K562 (cell line): ENCODE results near the gene BLOC1S2. TPM values are rescaled to one million over a fixed set of nuclear protein-coding genes. Genes with fewer than 3 reads are reported as not detected.

Experiments used
- KDM1A ChIP-seq, 2 experiments: fragments of 450-650 bp; IDR thresholded peaks; 2 replicates each; pipeline ENCODE4 v1.6.1; 2016; ENCODE audit warnings: mild to moderate bottlenecking in 2 of 2
- MAX ChIP-seq: sonication (generic); formaldehyde crosslinking; IDR thresholded peaks from 2 replicates; pipeline ENCODE4 v1.9.0; 2022; ENCODE audit warnings: mild to moderate bottlenecking, missing genetic modification reagents
- NONO ChIP-seq, 2 experiments: fragments of 200-400 bp in 1 of 2; fragments of 450-650 bp in 1 of 2; formaldehyde crosslinking in 1 of 2; IDR thresholded peaks; 2 replicates each; pipeline ENCODE4 v1.6.1; 2017; ENCODE audit warnings: low read depth in 2 of 2, mild to moderate bottlenecking in 2 of 2, moderate library complexity in 2 of 2, low read length in 1 of 2
- PHB ChIP-seq: fragments of 250-450 bp; sonication (Bioruptor Pico); IDR thresholded peaks from 2 replicates; pipeline ENCODE4 v1.5.0; 2021
- ZNF407 ChIP-seq: fragments of 450-650 bp; IDR thresholded peaks from 2 replicates; pipeline ENCODE4 v1.6.1; 2016; ENCODE audit warnings: low read depth
- polyA plus RNA-seq, 8 experiments: library from polyadenylated mRNA; depleted of rRNA in 4 of 8; stranded (reverse) in 5 of 8; unstranded in 3 of 8; fragments of >200 nt; fragmentation: Nextera tagmentation in 2 of 8; fragmentation: Illumina TruSeq in 1 of 8; extraction: Ambion mirVana in 2 of 8; extraction: Trizol in 1 of 8; gene quantifications; 2 replicates each; pipeline versions ENCODE4 v1.2.1 to v1.2.3, GENCODE V29; 2011 to 2014; ENCODE audit warnings: inconsistent platforms in 1 of 8, missing spikeins in 1 of 8
- total RNA-seq, 7 experiments: library from RNA; depleted of rRNA in 6 of 7; stranded (reverse); fragments of >200 nt in 6 of 7; fragmentation: Illumina TruSeq in 2 of 7; extraction: Trizol in 2 of 7; gene quantifications; 2 replicates each; pipeline versions ENCODE4 v1.2.1 to v1.2.3, GENCODE V29; 2011 to 2021; ENCODE audit warnings: low replicate concordance in 1 of 7

Gene BLOC1S2
- total and polyA plus RNA-seq, 9 of the 15 experiments (the other 6 are each of a cell fraction or from before 2014, with no cell fraction given) = 29.5 to 45.8 (median 34.9) TPM

- TF ChIP-seq ZNF407 = no peak
- no peak for TF ChIP-seq NONO (IDR thresholded peaks at IDR 0.05; ENCODE audit: low read depth in 2 of 2, low read length in 1 of 2)
- no peak for TF ChIP-seq KDM1A (IDR thresholded peaks at IDR 0.05)
- TF ChIP-seq PHB (CRISPR knock-in tag) = no peak
- no peak for TF ChIP-seq MAX (CRISPR knock-in tag)
These were observed 41.7 kb upstream of the BLOC1S2 start (continued) for GRCh38 chr10:100328198-100328597.
